Endothelial cell of umbilical vein (primary cell): ENCODE data around the gene MMP24. TPM values are rescaled to one million over a fixed set of nuclear protein-coding genes. Genes with fewer than 3 reads are reported as not detected.
"Not testable (repeated sequence)": the region's sequence is repeated elsewhere in the genome, so short reads cannot be mapped to it uniquely, and the experiment has no call there.

Source experiments
- BruUV-seq: library from RNA; stranded (reverse); fragments of 400-500 nt; replicated peaks from 2 replicates; lab custom pipeline; 2021; lab: Mats Ljungman, UMichigan
- CTCF ChIA-PET: fragments of 300-600, 350-600 bp; sonication (Branson Sonifier 250); formaldehyde crosslinking; loops from one replicate; lab custom pipeline; 2021; ENCODE audit warnings: antibody characterized with exemption, inconsistent platforms; lab: Charles Lee
- POLR2A ChIA-PET: fragments of 300-600, 350-600 bp; sonication (Branson Sonifier 250); formaldehyde crosslinking; loops from one replicate; lab custom pipeline; 2021; ENCODE audit warnings: antibody characterized with exemption, inconsistent platforms; lab: Charles Lee
- DNase-seq: peaks from one replicate; pipeline ENCODE4 v3.0.0-alpha.2; 2011; ENCODE audit warnings: low read depth, low spot score
- FAIRE-seq: peaks from 2 replicates; lab custom pipeline; 2011; peaks lifted over from hg19 to GRCh38; lab: Jason Lieb, UNC
- H2AFZ ChIP-seq: 2 replicates; pipeline ENCODE4 v1.6.0; 2012; ENCODE audit warnings: low read depth, low read length, control low read depth, inconsistent platforms
- H3K27ac ChIP-seq: 2 replicates; pipeline ENCODE4 v1.5.1; 2011; ENCODE audit warnings: low read depth, mild to moderate bottlenecking, control low read depth, low read length, moderate library complexity; ENCODE audit not compliant: insufficient read depth
- H3K27me3 ChIP-seq, 2 experiments: 2 replicates each; pipeline versions ENCODE4 v1.6.0 to v1.6.1; 2011; ENCODE audit warnings: low read length in 2 of 2, mixed read lengths in 1 of 2; ENCODE audit not compliant: control insufficient read depth in 2 of 2, insufficient read depth in 2 of 2
- H3K36me3 ChIP-seq, 2 experiments: 2 replicates in 1 of 2; 3 replicates in 1 of 2; pipeline ENCODE4 v1.5.1; 2011; ENCODE audit warnings: low read length in 2 of 2, mild to moderate bottlenecking in 1 of 2, moderate library complexity in 1 of 2; ENCODE audit not compliant: control insufficient read depth in 2 of 2, insufficient read depth in 2 of 2; ENCODE audit errors: extremely low read depth in 1 of 2
- H3K4me1 ChIP-seq: 3 replicates; pipeline ENCODE4 v1.5.1; 2011; ENCODE audit warnings: mild to moderate bottlenecking, low read length; ENCODE audit not compliant: control insufficient read depth, insufficient read depth; ENCODE audit errors: extremely low read depth
- H3K4me2 ChIP-seq: 2 replicates; pipeline ENCODE4 v1.6.1; 2011; ENCODE audit warnings: low read length, control low read depth, mixed read lengths; ENCODE audit not compliant: insufficient read depth
- H3K4me3 ChIP-seq, 3 experiments: fragments of 200-600 bp in 1 of 3; sonication (generic), shearing (Covaris generic) in 1 of 3; replicated peaks in 1 of 3; 2 replicates each; pipeline ENCODE4 v1.5.1; 2011 to 2016; ENCODE audit warnings: control low read depth in 3 of 3, low read length in 3 of 3, mild to moderate bottlenecking in 2 of 3, inconsistent platforms in 1 of 3, low read depth in 1 of 3, moderate library complexity in 1 of 3; ENCODE audit not compliant: insufficient read depth in 1 of 3
- H3K79me2 ChIP-seq: 2 replicates; pipeline ENCODE4 v1.6.0; 2012; ENCODE audit warnings: low read length, inconsistent platforms; ENCODE audit not compliant: control insufficient read depth, insufficient read depth
- H3K9ac ChIP-seq: replicated peaks from 2 replicates; pipeline ENCODE3; 2011; ENCODE audit warnings: low read length, control low read depth; ENCODE audit not compliant: insufficient read depth; ENCODE audit errors: extremely low read depth
- H3K9me1 ChIP-seq: replicated peaks from 3 replicates; pipeline ENCODE4 v1.6.0; 2011; ENCODE audit warnings: mild to moderate bottlenecking, low read length; ENCODE audit not compliant: control insufficient read depth, insufficient read depth; ENCODE audit errors: extremely low read depth
- H3K9me3 ChIP-seq: replicated peaks from 2 replicates; pipeline ENCODE4 v1.5.1; 2012; ENCODE audit warnings: low read length, inconsistent platforms; ENCODE audit not compliant: control insufficient read depth, insufficient read depth
- H4K20me1 ChIP-seq: replicated peaks from 2 replicates; pipeline ENCODE3; 2011; ENCODE audit warnings: mild to moderate bottlenecking, low read length; ENCODE audit not compliant: control insufficient read depth, insufficient read depth; ENCODE audit errors: extremely low read depth
- CTCF ChIP-seq, 2 donors: IDR thresholded peaks; 1 replicate in 1 of 2; 2 replicates in 1 of 2; pipeline ENCODE4 v1.5.1; 2011; ENCODE audit warnings: low read length in 2 of 2, mild to moderate bottlenecking in 2 of 2, moderate library complexity in 2 of 2, control low read depth in 1 of 2, inconsistent platforms in 1 of 2, low read depth in 1 of 2; ENCODE audit not compliant: insufficient read depth in 1 of 2; ENCODE audit errors: extremely low read depth in 1 of 2
- EZH2 ChIP-seq: IDR thresholded peaks from 2 replicates; pipeline ENCODE4 v1.6.1; 2012; ENCODE audit warnings: borderline replicate concordance, low read depth, mild to moderate bottlenecking, moderate library complexity, low read length, inconsistent platforms; ENCODE audit not compliant: severe bottlenecking
- GATA2 ChIP-seq: IDR thresholded peaks from 2 replicates; pipeline ENCODE4 v1.7.0; 2011; ENCODE audit warnings: low read depth, mild to moderate bottlenecking, moderate library complexity, mixed read lengths, low read length; ENCODE audit not compliant: insufficient read length, insufficient read depth
- JUN ChIP-seq: IDR thresholded peaks from 2 replicates; pipeline ENCODE4 v1.6.1; 2011; ENCODE audit warnings: borderline replicate concordance, low read depth; ENCODE audit not compliant: insufficient read length, insufficient read depth
- MAX ChIP-seq: IDR thresholded peaks from 2 replicates; pipeline ENCODE4 v1.6.1; 2011; ENCODE audit not compliant: insufficient read depth, insufficient read length
- MYC ChIP-seq: IDR thresholded peaks from one replicate; pipeline ENCODE4 v1.6.1; 2011; ENCODE audit warnings: mild to moderate bottlenecking, low read depth, low read length
- POLR2A ChIP-seq: IDR thresholded peaks from 2 replicates; pipeline ENCODE4 v1.6.1; 2012; ENCODE audit warnings: low read depth, mild to moderate bottlenecking, control low read depth, low read length
- POLR2AphosphoS5 ChIP-seq: IDR thresholded peaks from 2 replicates; pipeline ENCODE4 v1.6.1; 2012; ENCODE audit warnings: low read depth, mild to moderate bottlenecking, control low read depth, low read length, moderate library complexity; ENCODE audit not compliant: insufficient read depth
- dilution Hi-C: fragments of 300-500 bp; cut with MboI; formaldehyde crosslinking; loops from one replicate; pipeline ENCODE4 v1.15.0; 2019; ENCODE audit warnings: low sequenced_read_pairs; ENCODE audit not compliant: extremely low pct_ligation_motif_present
- intact Hi-C: fragments of 100-400 bp; cut with micrococcal nuclease; formaldehyde crosslinking; loops from one replicate; pipeline ENCODE4 v1.10.0; 2022
- polyA plus RNA-seq, 4 experiments: library from polyadenylated mRNA; depleted of rRNA in 3 of 4; stranded (reverse) in 3 of 4; unstranded in 1 of 4; fragments of >200 nt; gene quantifications; 2 replicates each; pipeline versions ENCODE4 v1.2.1 to v1.2.3, GENCODE V29; 2011 to 2012; ENCODE audit warnings: missing spikeins in 1 of 4
- total RNA-seq: library from RNA; stranded (reverse); gene quantifications from 2 replicates; pipeline ENCODE4 v1.2.3, GENCODE V29; 2021

The MMP24 gene
- total and polyA plus RNA-seq, 2 donors (not counting 3 experiments of a cell fraction or from before 2014, with no cell fraction given), result 0.27 to 0.54 TPM

GRCh38 chr20:35314816-35315631 lies 88.5 kb downstream of the MMP24 start:
- dilution Hi-C loops, result no loop called here
- no peak overlapping the region for H3K27ac ChIP-seq
- no peaks in the 10 kb centered on the region for H3K79me2 ChIP-seq
- H3K9me1 ChIP-seq, result no peaks in the 10 kb centered on the region
- H3K9ac ChIP-seq, result no peak overlapping the region
- H3K36me3 ChIP-seq, result peaks cover 0 to 2% of the 10 kb centered on the region in 2 experiments
- no peak overlapping the region for H2AFZ ChIP-seq
- no peak for FAIRE-seq
- H3K27me3 ChIP-seq, result no peaks in the 10 kb centered on the region
- no peak overlapping the region for H3K4me2 ChIP-seq
- intact Hi-C loops, result no loop called here
- ChIA-PET CTCF (interaction anchor here (1.0 kb wide), 1 partner anchor 14 kb away, joined by 3 read pairs; no protein-coding TSS in a partner anchor), POLR2A (no interaction called here)
- H4K20me1 ChIP-seq, result no peaks in the 10 kb centered on the region
- no peak for TF ChIP-seq POLR2A
- TF ChIP-seq EZH2, result no peak
- no peak for TF ChIP-seq MYC
- TF ChIP-seq POLR2AphosphoS5, result no peak
- no peak for TF ChIP-seq GATA2
- no peak for TF ChIP-seq MAX
- TF ChIP-seq CTCF (IDR thresholded peaks at IDR 0.05; ENCODE audit: extremely low read depth in 1 of 2, insufficient read depth in 1 of 2, low read depth in 1 of 2, low read length in 2 of 2), result no peak
- TF ChIP-seq JUN, result no peak
- no peak for DNase-seq
- no peaks in the 10 kb centered on the region for H3K9me3 ChIP-seq
- H3K4me3 ChIP-seq, result no peak overlapping the region
- no TSS peak for BruUV-seq
- H3K4me1 ChIP-seq, result peaks cover 57% of the 10 kb centered on the region

- H3K27me3 ChIP-seq, dilution Hi-C loops, H3K79me2 ChIP-seq, H4K20me1 ChIP-seq, H3K4me2 ChIP-seq, H3K9me1 ChIP-seq, BruUV-seq, H3K27ac ChIP-seq, POLR2A ChIA-PET, H3K36me3 ChIP-seq, H3K4me3 ChIP-seq, H2AFZ ChIP-seq, DNase-seq, H3K9ac ChIP-seq, FAIRE-seq, intact Hi-C loops, H3K9me3 ChIP-seq: not testable (repeated sequence)
- CTCF ChIA-PET, result interaction anchor here (1.0 kb wide), 1 partner anchor 14 kb away, joined by 3 read pairs; no protein-coding TSS in a partner anchor
- H3K4me1 ChIP-seq, result peaks cover 63% of the 10 kb centered on the region
These were observed 89.1 kb downstream of the MMP24 start for GRCh38 chr20:35315632-35316020.
